CD14-positive monocyte (primary cell): ENCODE measurements around the gene SOHLH1. TPM values are rescaled to one million over a fixed set of nuclear protein-coding genes. Genes with fewer than 3 reads are reported as not detected.

ENCODE experiments used
- DNase-seq, 3 donors: peaks; one replicate each; pipeline ENCODE4 v3.0.0-alpha.2; 2011 to 2022
- H2AFZ ChIP-seq: 2 replicates; pipeline ENCODE4 v1.6.0; 2012; ENCODE audit warnings: mild to moderate bottlenecking, low read depth, low read length, inconsistent platforms; ENCODE audit not compliant: insufficient read depth, poor library complexity, severe bottlenecking
- H3K27ac ChIP-seq, 2 donors: 1 replicate in 1 of 2; 2 replicates in 1 of 2; pipeline ENCODE4 v1.5.1; 2012 to 2013; ENCODE audit warnings: low read length in 2 of 2, control low read depth in 1 of 2, inconsistent platforms in 1 of 2, low read depth in 1 of 2, mild to moderate bottlenecking in 1 of 2
- H3K27me3 ChIP-seq, 2 donors: one replicate each; pipeline versions ENCODE4 v1.6.0 to v1.6.1; 2011 to 2013; ENCODE audit warnings: low read length in 2 of 2; ENCODE audit not compliant: control insufficient read depth in 2 of 2, insufficient read depth in 2 of 2
- H3K36me3 ChIP-seq, 2 donors: replicated peaks in 1 of 2; 1 replicate in 1 of 2; 2 replicates in 1 of 2; pipeline versions ENCODE4 v1.5.1 to v1.6.1; 2012 to 2013; ENCODE audit warnings: low read length in 2 of 2, control low read depth in 1 of 2, inconsistent platforms in 1 of 2, mild to moderate bottlenecking in 1 of 2; ENCODE audit not compliant: insufficient read depth in 2 of 2, control insufficient read depth in 1 of 2
- H3K4me1 ChIP-seq, 2 donors: 1 replicate in 1 of 2; 2 replicates in 1 of 2; pipeline versions ENCODE4 v1.5.1 to v1.6.1; 2012 to 2013; ENCODE audit warnings: low read length in 2 of 2, control low read depth in 1 of 2, inconsistent platforms in 1 of 2, mild to moderate bottlenecking in 1 of 2, moderate library complexity in 1 of 2; ENCODE audit not compliant: insufficient read depth in 2 of 2, control insufficient read depth in 1 of 2
- H3K4me2 ChIP-seq: replicated peaks from 2 replicates; pipeline ENCODE3; 2012; ENCODE audit warnings: low read length, moderate library complexity, mild to moderate bottlenecking; ENCODE audit not compliant: poor library complexity, severe bottlenecking; ENCODE audit errors: extremely low read depth
- H3K4me3 ChIP-seq, 3 experiments: fragments of 200-600 bp in 1 of 3; sonication (generic) in 1 of 3; replicated peaks in 1 of 3; 1 replicate in 2 of 3; 2 replicates in 1 of 3; pipeline ENCODE4 v1.5.1; 2011 to 2013; ENCODE audit warnings: low read length in 3 of 3, mild to moderate bottlenecking in 3 of 3, control low read depth in 2 of 3, low read depth in 2 of 3, inconsistent platforms in 1 of 3, moderate library complexity in 1 of 3
- H3K79me2 ChIP-seq: 2 replicates; pipeline ENCODE4 v1.6.0; 2012; ENCODE audit warnings: mild to moderate bottlenecking, control low read depth, inconsistent platforms, low read length, moderate library complexity; ENCODE audit not compliant: insufficient read depth
- H3K9ac ChIP-seq: 2 replicates; pipeline ENCODE4 v1.6.0; 2017; ENCODE audit warnings: low read length, mild to moderate bottlenecking; ENCODE audit not compliant: insufficient read depth, poor library complexity, severe bottlenecking
- H3K9me3 ChIP-seq, 2 donors: replicated peaks in 1 of 2; 1 replicate in 1 of 2; 2 replicates in 1 of 2; pipeline versions ENCODE4 v1.5.1 to v1.6.1; 2012 to 2013; ENCODE audit warnings: low read length in 2 of 2, control low read depth in 1 of 2; ENCODE audit not compliant: control insufficient read depth in 1 of 2, insufficient read depth in 1 of 2
- H4K20me1 ChIP-seq: 2 replicates; pipeline ENCODE4 v1.6.0; 2012; ENCODE audit warnings: mild to moderate bottlenecking, low read length, control low read depth, moderate library complexity; ENCODE audit not compliant: insufficient read depth
- H3K27ac Mint-ChIP-seq, 7 donors: one replicate each; pipeline ENCODE4 v1.8.0; 2020; ENCODE audit warnings: mild to moderate bottlenecking in 7 of 7, mixed read lengths in 7 of 7, moderate library complexity in 6 of 7, inconsistent platforms in 2 of 7
- H3K27me3 Mint-ChIP-seq, 3 donors: one replicate each; pipeline ENCODE4 v1.8.0; 2021 to 2022; ENCODE audit warnings: low read depth in 3 of 3, mild to moderate bottlenecking in 3 of 3, mixed read lengths in 3 of 3, moderate library complexity in 3 of 3, inconsistent platforms in 1 of 3
- H3K36me3 Mint-ChIP-seq, 2 donors: one replicate each; pipeline ENCODE4 v1.8.0; 2020; ENCODE audit warnings: mixed read lengths in 2 of 2, inconsistent platforms in 1 of 2, mild to moderate bottlenecking in 1 of 2
- H3K4me1 Mint-ChIP-seq: one replicate; pipeline ENCODE4 v1.8.0; 2020; ENCODE audit warnings: mild to moderate bottlenecking, mixed read lengths
- H3K4me3 Mint-ChIP-seq, 2 donors: one replicate each; pipeline ENCODE4 v1.8.0; 2020; ENCODE audit warnings: mild to moderate bottlenecking in 2 of 2, mixed read lengths in 2 of 2, moderate library complexity in 1 of 2
- H3K9me3 Mint-ChIP-seq, 7 donors: one replicate each; pipeline ENCODE4 v1.8.0; 2020 to 2022; ENCODE audit warnings: mixed read lengths in 7 of 7, mild to moderate bottlenecking in 6 of 7, moderate library complexity in 6 of 7, inconsistent platforms in 2 of 7
- WGBS: methylation state at CpG from one replicate; pipeline ENCODE4 v1.1.5; 2013; ENCODE audit warnings: missing lambda C conversion rate; ENCODE audit not compliant: insufficient coverage; 5-methylcytosine and 5-hydroxymethylcytosine counted together
- intact Hi-C, 2 donors: fragments of 100-400 bp; cut with micrococcal nuclease; formaldehyde crosslinking; loops; one replicate each; pipeline versions ENCODE4 v1.15.0 to v1.15.1; 2023
- polyA plus RNA-seq, 3 donors: library from polyadenylated mRNA; depleted of rRNA in 1 of 3; unstranded in 2 of 3; stranded (reverse) in 1 of 3; fragments of 300-500 nt in 2 of 3; fragments of >200 nt in 1 of 3; fragmentation: Illumina TruSeq in 2 of 3; gene quantifications; 1 replicate in 2 of 3; 2 replicates in 1 of 3; pipeline ENCODE4 v1.2.3, GENCODE V29; 2012 to 2021
- TF ChIP-seq, protein P1 (sequence below): fragments of 200-600 bp; IDR thresholded peaks from one replicate; pipeline ENCODE4 v1.8.0; 2022; ENCODE audit warnings: antibody characterized with exemption, mild to moderate bottlenecking

Gene SOHLH1
- polyA plus RNA-seq, 3 donors: not detected

DNA sequence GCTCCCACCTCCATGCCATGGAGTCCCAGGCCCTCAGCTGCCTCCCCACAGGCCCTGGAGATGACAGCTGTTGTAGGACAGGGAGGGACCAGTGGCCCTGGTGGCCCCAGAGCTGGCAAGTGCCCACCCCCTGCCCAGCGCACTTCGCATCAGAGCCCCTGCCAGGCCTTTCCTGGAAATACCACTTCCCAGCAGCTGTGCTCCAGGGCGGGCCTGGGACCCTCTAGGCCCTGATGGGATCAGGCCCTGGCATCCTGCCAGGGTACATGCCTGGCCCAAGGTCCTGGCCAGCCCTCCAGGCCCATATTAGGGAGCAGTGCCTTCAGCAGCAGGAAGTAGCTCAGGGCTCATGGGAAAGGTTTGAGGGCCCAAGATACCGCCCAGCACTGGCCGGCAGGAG is 5.2 kb upstream of the SOHLH1 start:
- intact Hi-C loops: loop anchor here in 1 of 2 donors (10.0 kb wide), 1 partner anchor 420 kb away; no protein-coding TSS in a partner anchor
- H3K36me3 ChIP-seq: no peaks in the 10 kb centered on the region
- no peaks in the 10 kb centered on the region for H3K4me1 ChIP-seq
- no peak overlapping the region for H3K4me2 ChIP-seq
- H3K9ac ChIP-seq: no peak overlapping the region
- H3K79me2 ChIP-seq: no peaks in the 10 kb centered on the region
- no peaks in the 10 kb centered on the region for H3K9me3 ChIP-seq
- Mint-ChIP-seq H3K27me3 (peaks cover 5 to 25% (median 8%) of the 10 kb centered on the region in 3 donors), H3K9me3 (no peaks in the 10 kb centered on the region), H3K27ac (no peak overlapping the region), H3K4me3 (no peak overlapping the region), H3K4me1 (no peaks in the 10 kb centered on the region), H3K36me3 (no peaks in the 10 kb centered on the region)
- no peaks in the 10 kb centered on the region for H4K20me1 ChIP-seq
- TF ChIP-seq, protein P1, sequence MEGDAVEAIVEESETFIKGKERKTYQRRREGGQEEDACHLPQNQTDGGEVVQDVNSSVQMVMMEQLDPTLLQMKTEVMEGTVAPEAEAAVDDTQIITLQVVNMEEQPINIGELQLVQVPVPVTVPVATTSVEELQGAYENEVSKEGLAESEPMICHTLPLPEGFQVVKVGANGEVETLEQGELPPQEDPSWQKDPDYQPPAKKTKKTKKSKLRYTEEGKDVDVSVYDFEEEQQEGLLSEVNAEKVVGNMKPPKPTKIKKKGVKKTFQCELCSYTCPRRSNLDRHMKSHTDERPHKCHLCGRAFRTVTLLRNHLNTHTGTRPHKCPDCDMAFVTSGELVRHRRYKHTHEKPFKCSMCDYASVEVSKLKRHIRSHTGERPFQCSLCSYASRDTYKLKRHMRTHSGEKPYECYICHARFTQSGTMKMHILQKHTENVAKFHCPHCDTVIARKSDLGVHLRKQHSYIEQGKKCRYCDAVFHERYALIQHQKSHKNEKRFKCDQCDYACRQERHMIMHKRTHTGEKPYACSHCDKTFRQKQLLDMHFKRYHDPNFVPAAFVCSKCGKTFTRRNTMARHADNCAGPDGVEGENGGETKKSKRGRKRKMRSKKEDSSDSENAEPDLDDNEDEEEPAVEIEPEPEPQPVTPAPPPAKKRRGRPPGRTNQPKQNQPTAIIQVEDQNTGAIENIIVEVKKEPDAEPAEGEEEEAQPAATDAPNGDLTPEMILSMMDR: no peak
- H3K27me3 ChIP-seq: peaks cover 0 to 8% of the 10 kb centered on the region in 2 donors
- no peak for DNase-seq
- no peak overlapping the region for H2AFZ ChIP-seq
- H3K4me3 ChIP-seq: no peak overlapping the region
- 78% methylated on average over 5 of the region's 5 CpGs for WGBS
- H3K27ac ChIP-seq: no peak overlapping the region

DNA sequence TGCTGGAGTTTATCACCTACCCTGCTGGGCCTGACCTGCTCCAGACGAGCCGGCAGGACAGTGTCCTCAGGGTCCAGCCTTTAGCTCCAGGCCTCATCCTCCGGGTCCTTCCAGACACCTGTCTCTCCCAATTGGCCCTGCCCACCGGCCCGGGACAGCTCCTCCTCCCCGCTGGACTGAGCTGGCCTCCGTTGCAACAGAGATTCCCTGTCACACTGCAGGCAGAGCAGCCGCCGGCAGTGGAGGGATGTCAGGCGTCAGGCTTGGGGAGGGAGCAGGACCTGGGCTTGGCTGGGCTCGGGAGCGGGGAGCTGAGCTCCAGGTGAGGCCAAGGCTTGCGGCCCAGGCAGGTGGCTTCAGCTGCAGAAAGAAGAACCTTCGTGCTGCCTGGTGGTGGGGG is 4.4 kb upstream of the SOHLH1 start:
- H3K4me3 Mint-ChIP-seq: peak overlapping the region in 1 of 2 donors; percentile 21
- H3K4me3 ChIP-seq: no peak overlapping the region
- H3K9ac ChIP-seq: no peak overlapping the region
- no peaks in the 10 kb centered on the region for H3K79me2 ChIP-seq
- H3K4me2 ChIP-seq: no peak overlapping the region
- H2AFZ ChIP-seq: no peak overlapping the region
- H3K27ac Mint-ChIP-seq: no peak overlapping the region
- intact Hi-C loops: loop anchor here in 1 of 2 donors (10.0 kb wide), 1 partner anchor 421 kb away; no protein-coding TSS in a partner anchor
- DNase-seq: no peak
- H3K27ac ChIP-seq: no peak overlapping the region
- WGBS: 29% methylated on average over 14 of the region's 14 CpGs
- no peaks in the 10 kb centered on the region for H3K9me3 ChIP-seq
- TF ChIP-seq, protein P1: no peak
- no peaks in the 10 kb centered on the region for H3K4me1 ChIP-seq
- H3K36me3 ChIP-seq: no peaks in the 10 kb centered on the region
- peaks cover 6 to 27% (median 8%) of the 10 kb centered on the region in 3 donors for H3K27me3 Mint-ChIP-seq
- H3K9me3 Mint-ChIP-seq: no peaks in the 10 kb centered on the region
- no peaks in the 10 kb centered on the region for H3K36me3 Mint-ChIP-seq
- H3K4me1 Mint-ChIP-seq: no peaks in the 10 kb centered on the region
- H4K20me1 ChIP-seq: no peaks in the 10 kb centered on the region
- peaks cover 0 to 8% of the 10 kb centered on the region in 2 donors for H3K27me3 ChIP-seq
